GM10847 (cell line): ENCODE results near the gene TAS2R7.

Experiments used
- POLR2A ChIP-seq: IDR thresholded peaks from 2 replicates; pipeline ENCODE4 v1.6.1; 2011; ENCODE audit not compliant: insufficient read length; ENCODE audit errors: extremely low read depth

Gene TAS2R7

GRCh38 chr12:10771132-10771733, 31.2 kb downstream of the TAS2R7 start:
- no peak for TF ChIP-seq POLR2A

- TF ChIP-seq POLR2A, result no peak
Observed at GRCh38 chr12:10759657-10760056, 42.8 kb downstream of the TAS2R7 start.

GRCh38 chr12:10756194-10756593, 46.2 kb downstream of the TAS2R7 start:
- no peak for TF ChIP-seq POLR2A

GRCh38 chr12:10753059-10753458, 49.4 kb downstream of the TAS2R7 start:
- no peak for TF ChIP-seq POLR2A
